SKM-1 treated with dmso at 0.1 percent for 144 hours (cell line): ENCODE results near the gene PPP1R8.

Experiments used
- DNase-seq: peaks from one replicate; lab custom pipeline; 2025; ENCODE audit not compliant: unreplicated experiment; lab: John Stamatoyannopoulos, UW

The PPP1R8 gene

GRCh38 chr1:27889506-27889905 is 58.9 kb downstream of the PPP1R8 start:
- DNase-seq, result no peak

GRCh38 chr1:27891196-27891889 is 60.8 kb downstream of the PPP1R8 start:
- no peak for DNase-seq

GRCh38 chr1:27894521-27894920 is 63.9 kb downstream of the PPP1R8 start:
- DNase-seq, result no peak
